A172 (cell line): ENCODE data around the gene MMP19. TPM values are rescaled to one million over a fixed set of nuclear protein-coding genes. Genes with fewer than 3 reads are reported as not detected.

Source experiments
- DNase-seq: peaks from one replicate; pipeline ENCODE4 v3.0.0-alpha.2; 2015; ENCODE audit warnings: low spot score
- total RNA-seq: library from RNA; depleted of rRNA; stranded (reverse); fragments of >200 nt; shearing (Covaris generic); gene quantifications from 2 replicates; pipeline ENCODE4 v1.2.3, GENCODE V29; 2014; rRNA removed

Gene MMP19
- total RNA-seq, 1 experiment from 2014 or later: 5.2 TPM

- DNase-seq: no peak
Observed at GRCh38 chr12:55815473-55815872, 27.3 kb downstream of the MMP19 start.

- no peak for DNase-seq
Observed at GRCh38 chr12:55814257-55814656, 28.5 kb downstream of the MMP19 start.

GRCh38 chr12:55812088-55812487 lies 30.6 kb downstream of the MMP19 start:
- DNase-seq: no peak

- no peak for DNase-seq
Observed at GRCh38 chr12:55809274-55809673, 33.5 kb downstream of the MMP19 start.

- no peak for DNase-seq
Observed at GRCh38 chr12:55806982-55807381, 35.8 kb downstream of the MMP19 start.

- DNase-seq: no peak
Observed at GRCh38 chr12:55797550-55797949, 45.2 kb downstream of the MMP19 start.

- no peak for DNase-seq
Observed at GRCh38 chr12:55797068-55797467, 45.7 kb downstream of the MMP19 start.

- no peak for DNase-seq
Observed at GRCh38 chr12:55795950-55796349, 46.8 kb downstream of the MMP19 start.

GRCh38 chr12:55789893-55790292 lies 52.8 kb downstream of the MMP19 start:
- DNase-seq: no peak

- no peak for DNase-seq
Observed at GRCh38 chr12:55789171-55789570, 53.6 kb downstream of the MMP19 start.

GRCh38 chr12:55788546-55788945 lies 54.2 kb downstream of the MMP19 start:
- no peak for DNase-seq

Other genes starting within 250 kb of the MMP19 start
- not detected in 2 replicates for gene OR10P1, start 206.0 kb downstream of the MMP19 start, total RNA-seq
- 7.8 and 10.7 TPM in 2 replicates for gene ITGA7, start 135.0 kb downstream of the MMP19 start, total RNA-seq
- gene BLOC1S1, start 126.9 kb downstream of the MMP19 start, total RNA-seq: 96.1 and 135 TPM in 2 replicates
- gene RDH5, start 122.5 kb downstream of the MMP19 start, total RNA-seq: 2.7 and 7.5 TPM in 2 replicates
- 1,213 and 1,362 TPM in 2 replicates for gene CD63, start 113.9 kb downstream of the MMP19 start, total RNA-seq
- 2.6 and 7.0 TPM in 2 replicates for gene GDF11, start 99.8 kb downstream of the MMP19 start, total RNA-seq
- gene SARNP, start 25.2 kb downstream of the MMP19 start, total RNA-seq: 227 and 308 TPM in 2 replicates
- 9.0 and 16.7 TPM in 2 replicates for gene ORMDL2, start 24.9 kb downstream of the MMP19 start, total RNA-seq
- 41.7 and 50.5 TPM in 2 replicates for gene DNAJC14, start 13.3 kb downstream of the MMP19 start, total RNA-seq
- gene PYM1, start 85.0 kb upstream of the MMP19 start, total RNA-seq: 37.0 and 52.5 TPM in 2 replicates
- 33.4 and 42.9 TPM in 2 replicates for gene DGKA, start 88.2 kb upstream of the MMP19 start, total RNA-seq
- gene PMEL, start 123.1 kb upstream of the MMP19 start, total RNA-seq: 1.1 and 2.0 TPM in 2 replicates
- 91.6 and 100 TPM in 2 replicates for gene CDK2, start 123.9 kb upstream of the MMP19 start, total RNA-seq
- gene RAB5B, start 131.1 kb upstream of the MMP19 start, total RNA-seq: 47.8 and 50.1 TPM in 2 replicates
- gene SUOX, start 154.3 kb upstream of the MMP19 start, total RNA-seq: 8.9 and 14.4 TPM in 2 replicates
- gene IKZF4, start 178.1 kb upstream of the MMP19 start, total RNA-seq: 1.4 and 2.4 TPM in 2 replicates
- gene RPS26, start 199.0 kb upstream of the MMP19 start, total RNA-seq: 358 and 1,165 TPM in 2 replicates
- gene ERBB3, start 237.2 kb upstream of the MMP19 start, total RNA-seq: 0.64 and 2.4 TPM in 2 replicates